Fibroblast of the aortic adventitia (primary cell): ENCODE data around the gene FSTL4. TPM values are rescaled to one million over a fixed set of nuclear protein-coding genes. Genes with fewer than 3 reads are reported as not detected.

Experiments
- DNase-seq: peaks from one replicate; pipeline ENCODE4 v3.0.0-alpha.2; 2010; ENCODE audit warnings: low read depth
- H3K4me3 ChIP-seq: 2 replicates; pipeline ENCODE4 v1.5.1; 2011; ENCODE audit warnings: low read depth, mild to moderate bottlenecking, control low read depth, low read length, moderate library complexity
- total RNA-seq: library from RNA; depleted of rRNA; stranded (reverse); fragments of >200 nt; gene quantifications from 2 replicates; pipeline ENCODE4 v1.2.3, GENCODE V29; 2012; ENCODE audit warnings: low replicate concordance
- TF ChIP-seq, protein P1 (sequence below): IDR thresholded peaks from 2 replicates; pipeline ENCODE4 v1.5.1; 2011; ENCODE audit warnings: mild to moderate bottlenecking, low read length, control low read depth, inconsistent platforms; ENCODE audit not compliant: insufficient read depth

Gene FSTL4
- total RNA-seq, 1 donor, result not detected

DNA sequence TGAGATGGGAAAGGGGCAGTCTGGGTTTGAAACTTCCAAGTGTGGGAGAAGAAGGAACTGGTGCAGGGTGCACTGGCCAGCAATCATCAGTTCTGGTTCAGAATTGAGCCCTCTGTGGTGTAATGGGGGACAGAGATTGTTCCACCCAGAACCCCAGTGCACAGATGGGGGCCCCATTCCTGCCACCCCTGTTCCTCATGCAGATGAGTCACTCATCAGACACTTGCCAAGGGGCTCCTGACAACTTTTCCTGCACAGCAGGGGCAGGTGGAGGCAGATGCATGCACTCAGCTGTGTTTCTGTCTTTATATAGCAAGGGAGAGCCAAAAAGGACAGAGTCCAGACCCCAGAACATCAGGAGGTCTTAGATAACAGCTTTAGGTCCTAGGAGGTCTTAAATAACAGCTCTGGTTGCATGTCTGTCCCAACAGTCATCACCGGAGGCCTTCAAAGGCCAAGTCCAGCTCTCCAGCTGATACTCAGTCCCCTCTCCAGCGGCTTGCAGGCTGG lies 307.6 kb downstream of the FSTL4 start:
- no peak for DNase-seq
- H3K4me3 ChIP-seq, result no peak overlapping the region
- TF ChIP-seq, protein P1, sequence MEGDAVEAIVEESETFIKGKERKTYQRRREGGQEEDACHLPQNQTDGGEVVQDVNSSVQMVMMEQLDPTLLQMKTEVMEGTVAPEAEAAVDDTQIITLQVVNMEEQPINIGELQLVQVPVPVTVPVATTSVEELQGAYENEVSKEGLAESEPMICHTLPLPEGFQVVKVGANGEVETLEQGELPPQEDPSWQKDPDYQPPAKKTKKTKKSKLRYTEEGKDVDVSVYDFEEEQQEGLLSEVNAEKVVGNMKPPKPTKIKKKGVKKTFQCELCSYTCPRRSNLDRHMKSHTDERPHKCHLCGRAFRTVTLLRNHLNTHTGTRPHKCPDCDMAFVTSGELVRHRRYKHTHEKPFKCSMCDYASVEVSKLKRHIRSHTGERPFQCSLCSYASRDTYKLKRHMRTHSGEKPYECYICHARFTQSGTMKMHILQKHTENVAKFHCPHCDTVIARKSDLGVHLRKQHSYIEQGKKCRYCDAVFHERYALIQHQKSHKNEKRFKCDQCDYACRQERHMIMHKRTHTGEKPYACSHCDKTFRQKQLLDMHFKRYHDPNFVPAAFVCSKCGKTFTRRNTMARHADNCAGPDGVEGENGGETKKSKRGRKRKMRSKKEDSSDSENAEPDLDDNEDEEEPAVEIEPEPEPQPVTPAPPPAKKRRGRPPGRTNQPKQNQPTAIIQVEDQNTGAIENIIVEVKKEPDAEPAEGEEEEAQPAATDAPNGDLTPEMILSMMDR, result no peak

DNA sequence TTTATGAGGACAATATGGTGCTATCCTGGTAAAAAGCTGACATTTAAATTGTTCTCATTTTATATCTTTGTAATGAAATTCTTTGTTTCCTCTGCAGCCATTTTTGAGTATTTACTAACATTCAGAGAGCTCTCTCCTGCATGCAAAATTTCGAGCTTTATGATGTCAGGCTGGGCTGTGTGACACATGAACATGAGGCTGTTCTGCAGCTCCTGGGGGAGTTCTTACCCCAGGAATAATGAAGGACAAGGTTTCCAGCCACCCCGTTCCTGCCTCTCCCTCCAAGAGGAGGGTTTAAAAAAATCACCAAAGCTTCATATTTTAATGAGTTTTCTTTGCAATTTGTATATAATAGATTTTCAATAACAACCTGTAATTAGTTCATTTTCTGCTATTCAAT lies 308.2 kb downstream of the FSTL4 start:
- DNase-seq, result no peak
- TF ChIP-seq, protein P1, result no peak
- H3K4me3 ChIP-seq, result no peak overlapping the region

DNA sequence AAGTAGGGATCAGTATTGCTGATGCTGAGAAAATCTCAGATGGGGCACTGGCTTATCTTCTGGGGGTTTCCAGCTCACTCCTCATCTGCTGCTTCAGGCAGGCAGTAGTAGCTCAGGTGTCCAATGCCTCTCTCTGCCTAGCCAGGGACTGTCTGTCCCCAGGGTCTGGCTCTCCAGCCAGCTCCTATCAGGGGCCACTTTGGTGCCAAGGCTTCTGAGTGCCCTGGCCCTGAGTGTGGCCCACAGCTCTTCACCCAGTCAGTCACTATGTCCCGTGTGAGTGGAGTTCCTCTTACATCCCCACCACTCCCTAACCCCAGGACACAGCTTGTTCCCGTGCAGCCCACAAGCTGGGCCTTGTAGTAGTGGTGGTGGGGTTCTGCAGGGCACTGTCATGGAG lies 309.0 kb downstream of the FSTL4 start:
- no peak overlapping the region for H3K4me3 ChIP-seq
- TF ChIP-seq, protein P1, result no peak
- no peak for DNase-seq

DNA sequence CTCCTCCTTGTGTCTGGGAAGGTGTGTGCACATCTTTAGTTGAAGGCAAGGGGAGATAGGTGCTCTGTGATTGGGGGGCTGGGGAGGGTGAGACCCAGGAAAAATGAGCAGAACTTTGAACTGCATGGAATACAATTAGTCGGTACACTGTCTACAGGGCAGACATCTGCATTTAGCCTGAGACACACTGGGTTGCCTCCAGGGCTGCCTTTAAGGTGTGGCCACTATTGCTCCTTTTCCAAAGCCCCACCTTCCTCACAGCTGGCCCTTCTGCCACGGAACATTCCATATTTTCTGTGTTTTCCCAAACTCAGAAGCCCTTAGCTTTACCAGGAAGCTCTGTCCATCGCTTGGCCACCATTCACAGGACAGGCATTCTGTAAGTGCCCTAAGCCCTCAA lies 312.6 kb downstream of the FSTL4 start:
- TF ChIP-seq, protein P1, result no peak
- no peak overlapping the region for H3K4me3 ChIP-seq
- DNase-seq, result no peak

DNA sequence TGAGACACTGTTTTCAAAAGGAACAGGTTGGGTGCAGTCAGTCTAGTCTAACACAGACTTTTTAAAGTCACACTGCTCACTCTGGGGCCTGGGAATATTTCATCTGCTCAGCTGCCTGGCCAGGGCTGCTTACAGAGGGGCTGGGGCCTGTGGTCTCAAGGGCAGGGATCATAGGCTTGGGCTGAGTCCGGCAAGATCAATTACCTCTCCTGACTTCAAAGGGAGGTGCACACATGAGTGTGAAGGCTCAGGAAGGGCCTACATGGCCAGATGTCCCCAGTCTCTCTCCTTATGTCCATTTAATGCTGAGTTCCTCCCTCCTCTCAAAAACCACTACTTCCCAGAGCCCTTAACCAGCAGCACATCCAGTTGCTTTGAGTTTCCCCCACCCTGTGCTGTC lies 313.3 kb downstream of the FSTL4 start:
- no peak overlapping the region for H3K4me3 ChIP-seq
- TF ChIP-seq, protein P1, result no peak
- no peak for DNase-seq

DNA sequence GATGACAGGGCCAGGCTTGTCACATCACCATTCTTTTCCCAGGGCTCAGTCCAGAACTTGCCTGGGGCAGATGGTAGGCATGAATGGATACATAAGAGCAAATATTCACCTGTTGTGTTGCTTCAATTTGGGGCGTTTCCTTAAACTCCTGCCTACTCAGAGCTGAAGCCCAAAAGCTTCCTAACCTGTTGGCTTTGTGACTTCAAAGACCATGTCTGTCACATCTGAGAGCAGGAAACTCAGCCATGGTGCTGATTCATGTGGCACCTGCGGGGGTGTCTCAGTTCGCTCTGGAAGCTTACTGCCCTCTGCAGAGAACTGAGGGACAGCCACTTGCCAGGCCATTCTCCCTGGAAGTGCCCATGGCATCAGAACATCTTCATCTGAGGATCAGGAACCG lies 313.9 kb downstream of the FSTL4 start:
- DNase-seq, result no peak
- TF ChIP-seq, protein P1, result no peak
- H3K4me3 ChIP-seq, result no peak overlapping the region

DNA sequence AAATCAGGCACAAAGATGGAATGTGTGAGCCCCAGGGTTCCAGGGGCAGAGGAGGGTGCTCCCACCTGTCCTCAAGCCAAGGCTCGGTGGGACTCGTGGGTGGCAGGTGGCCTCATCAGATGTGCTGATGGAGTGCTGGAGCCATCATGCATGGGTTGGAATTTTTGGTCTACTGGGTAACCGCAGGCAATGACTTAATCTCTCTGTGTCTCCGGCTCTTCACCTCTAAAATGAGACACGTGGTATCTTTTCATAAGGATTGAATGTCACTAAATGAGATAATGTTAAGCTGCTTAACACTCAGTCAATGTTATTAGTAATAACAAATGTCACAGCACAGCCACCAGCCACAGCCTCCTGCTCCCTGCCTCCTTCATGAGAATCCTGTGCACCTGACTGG lies 315.0 kb downstream of the FSTL4 start:
- DNase-seq, result no peak
- H3K4me3 ChIP-seq, result no peak overlapping the region
- TF ChIP-seq, protein P1, result no peak
